Fibroblast of pulmonary artery (primary cell): ENCODE measurements around the gene MYADM.
"Not testable (repeated sequence)": the region's sequence is repeated elsewhere in the genome, so short reads cannot be mapped to it uniquely, and the experiment has no call there.

Experiments
- DNase-seq: peaks from one replicate; pipeline ENCODE4 v3.0.0-alpha.2; 2010; ENCODE audit warnings: low read depth
- H3K4me3 ChIP-seq: replicated peaks from 2 replicates; pipeline ENCODE4 v1.5.1; 2011; ENCODE audit warnings: low read depth, mild to moderate bottlenecking, control low read depth, low read length, moderate library complexity
- TF ChIP-seq, protein P1 (sequence below): IDR thresholded peaks from 2 replicates; pipeline ENCODE4 v1.5.1; 2011; ENCODE audit warnings: mild to moderate bottlenecking, control low read depth, low read length, inconsistent platforms; ENCODE audit errors: missing control alignments

The MYADM gene

GRCh38 chr19:53864308-53864836 lies 3.3 kb upstream of the MYADM start:
- TF ChIP-seq, protein P1, sequence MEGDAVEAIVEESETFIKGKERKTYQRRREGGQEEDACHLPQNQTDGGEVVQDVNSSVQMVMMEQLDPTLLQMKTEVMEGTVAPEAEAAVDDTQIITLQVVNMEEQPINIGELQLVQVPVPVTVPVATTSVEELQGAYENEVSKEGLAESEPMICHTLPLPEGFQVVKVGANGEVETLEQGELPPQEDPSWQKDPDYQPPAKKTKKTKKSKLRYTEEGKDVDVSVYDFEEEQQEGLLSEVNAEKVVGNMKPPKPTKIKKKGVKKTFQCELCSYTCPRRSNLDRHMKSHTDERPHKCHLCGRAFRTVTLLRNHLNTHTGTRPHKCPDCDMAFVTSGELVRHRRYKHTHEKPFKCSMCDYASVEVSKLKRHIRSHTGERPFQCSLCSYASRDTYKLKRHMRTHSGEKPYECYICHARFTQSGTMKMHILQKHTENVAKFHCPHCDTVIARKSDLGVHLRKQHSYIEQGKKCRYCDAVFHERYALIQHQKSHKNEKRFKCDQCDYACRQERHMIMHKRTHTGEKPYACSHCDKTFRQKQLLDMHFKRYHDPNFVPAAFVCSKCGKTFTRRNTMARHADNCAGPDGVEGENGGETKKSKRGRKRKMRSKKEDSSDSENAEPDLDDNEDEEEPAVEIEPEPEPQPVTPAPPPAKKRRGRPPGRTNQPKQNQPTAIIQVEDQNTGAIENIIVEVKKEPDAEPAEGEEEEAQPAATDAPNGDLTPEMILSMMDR: no peak
- no peak for DNase-seq
- no peak overlapping the region for H3K4me3 ChIP-seq

- peak overlapping the region; percentile 48 for H3K4me3 ChIP-seq
- TF ChIP-seq, protein P1: no peak
- DNase-seq: no peak
Measured at GRCh38 chr19:53865523-53865917, 2.2 kb upstream of the MYADM start.

DNA sequence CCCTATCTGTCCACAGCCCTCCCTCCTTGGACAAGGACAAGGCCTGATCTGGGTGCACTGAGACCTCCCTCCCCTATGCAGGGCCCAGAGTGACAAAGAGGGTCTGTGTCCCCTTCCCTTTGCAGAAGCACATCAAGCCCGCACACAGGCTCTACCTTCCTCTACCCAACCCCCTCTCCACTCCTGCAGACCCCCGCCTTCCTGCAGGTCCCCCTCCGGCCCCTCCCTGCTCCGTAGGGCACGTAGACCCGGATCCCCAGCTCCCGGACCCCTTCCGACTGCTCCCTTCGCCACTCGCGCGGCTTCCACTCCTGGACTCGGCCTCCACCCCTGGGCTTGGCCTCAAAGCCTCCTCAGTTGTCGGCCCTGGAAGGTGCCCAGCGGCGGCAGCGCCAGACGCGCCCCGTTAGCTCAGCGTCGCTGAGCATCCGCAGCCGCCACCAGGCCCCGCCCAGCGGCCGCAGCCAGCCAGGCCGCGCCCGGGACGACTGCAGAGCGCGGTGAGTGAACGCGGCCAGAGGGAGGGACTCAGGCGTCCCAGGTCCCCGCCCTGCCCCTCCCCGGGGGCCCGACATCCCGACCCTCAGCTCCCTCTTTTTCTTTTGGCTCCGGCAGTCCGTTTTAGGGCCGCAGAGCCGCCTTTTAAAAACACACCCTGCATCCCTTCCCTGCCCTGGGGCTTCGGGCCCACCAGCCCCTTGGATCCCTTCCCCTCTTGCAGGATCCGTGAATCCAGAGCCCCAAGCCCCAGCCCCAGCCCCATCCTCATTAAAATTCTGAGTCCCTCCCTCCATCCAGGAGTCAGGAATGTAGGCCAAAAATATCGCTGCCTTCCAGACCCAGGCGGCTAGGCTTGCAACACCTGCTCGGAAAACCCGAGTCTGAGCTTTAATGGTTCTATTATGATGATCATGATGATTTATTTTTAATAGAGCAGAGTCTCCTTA lies 1.5 kb upstream of the MYADM start:
- TF ChIP-seq, protein P1: no peak
- H3K4me3 ChIP-seq: peak overlapping the region; percentile 48
- peak; percentile 63 for DNase-seq

GRCh38 chr19:53866865-53867224 lies 838 bp upstream of the MYADM start:
- DNase-seq: no peak
- TF ChIP-seq, protein P1: no peak
- H3K4me3 ChIP-seq: peak overlapping the region; percentile 48

DNA sequence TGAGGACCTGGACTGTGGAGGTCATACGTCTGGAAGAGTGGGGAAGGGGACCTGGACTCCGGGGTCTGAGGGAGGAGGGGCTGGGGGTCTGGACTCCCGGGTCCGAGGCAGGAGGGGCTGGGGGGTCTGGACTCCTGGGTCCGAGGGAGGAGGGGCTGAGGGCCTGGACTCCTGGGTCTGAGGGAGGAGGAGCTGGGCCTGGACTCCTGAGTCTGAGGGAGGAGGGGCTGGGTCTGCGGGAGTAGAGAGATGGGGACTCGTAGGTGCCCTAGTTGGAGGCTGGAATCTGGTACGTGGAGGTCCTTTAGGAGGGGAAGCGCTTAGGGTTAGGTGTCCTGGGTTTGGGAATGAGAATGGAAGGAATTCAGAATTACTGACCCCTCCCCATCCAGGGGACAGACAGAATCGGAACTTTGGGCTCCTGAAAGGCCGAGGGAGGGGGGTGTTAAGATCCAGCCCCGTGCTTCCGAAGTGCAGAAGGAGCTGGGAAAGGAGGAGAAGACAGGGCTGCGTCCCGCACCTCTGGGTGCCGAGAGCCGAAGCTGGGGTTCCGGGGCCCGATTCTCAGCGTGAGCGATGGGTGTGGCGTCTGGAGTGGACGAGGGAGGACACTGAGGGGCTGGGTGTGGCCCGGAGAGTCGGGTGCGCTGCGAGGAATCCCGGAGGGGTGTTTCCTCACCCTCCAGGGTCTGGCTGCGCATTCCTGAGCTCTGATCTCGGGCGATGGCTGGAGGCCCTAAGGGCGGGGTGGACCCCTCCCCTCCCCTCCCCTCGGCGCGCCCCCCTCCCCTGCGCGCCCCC lies 608 bp downstream of the MYADM start:
- TF ChIP-seq, protein P1: no peak
- H3K4me3 ChIP-seq: peak overlapping the region; percentile 97
- DNase-seq: peak; percentile 69

DNA sequence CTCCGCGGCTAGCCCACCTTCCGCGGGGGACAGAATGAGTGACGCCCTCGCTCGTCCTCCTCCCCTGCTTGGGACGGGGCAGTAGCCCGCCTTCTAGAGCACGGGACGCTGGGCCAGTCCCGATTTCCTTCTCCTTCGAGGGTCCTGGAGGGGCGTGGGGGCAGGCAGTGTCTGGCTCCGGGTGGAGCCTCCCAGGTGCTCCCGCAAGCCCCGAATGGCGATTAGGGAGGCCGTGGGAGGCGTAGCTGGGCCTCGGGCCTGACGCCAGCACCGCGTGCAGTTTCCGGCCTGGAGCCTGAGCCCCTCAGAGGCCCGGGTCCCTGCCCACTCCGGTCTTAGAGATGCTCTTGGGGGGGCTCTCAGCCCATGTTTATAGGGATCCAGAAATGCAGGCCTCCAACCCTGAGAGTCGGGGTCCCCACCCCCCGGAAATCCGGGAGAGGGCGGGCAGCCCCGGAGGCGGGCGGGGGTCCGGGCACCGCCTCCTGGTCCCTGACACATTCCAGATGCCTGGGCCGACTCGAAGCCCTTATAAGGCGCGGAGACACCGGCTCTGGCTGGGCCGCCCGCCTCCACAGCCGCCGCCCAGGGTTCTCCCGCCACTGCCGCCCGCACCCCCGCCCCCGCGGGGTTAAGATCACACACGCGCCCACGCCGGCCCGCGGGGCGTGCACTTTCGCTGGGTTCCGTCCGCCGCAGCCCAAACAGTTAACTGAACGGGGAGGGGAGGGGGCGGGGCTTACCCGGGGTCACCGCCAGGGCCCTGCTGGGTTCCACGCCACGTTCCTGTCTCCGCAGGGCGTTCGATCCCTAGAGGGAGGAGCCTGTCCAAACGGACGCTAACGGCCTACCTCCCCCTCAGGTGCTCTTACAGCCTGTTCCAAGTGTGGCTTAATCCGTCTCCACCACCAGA lies 1.5 kb downstream of the MYADM start:
- peak overlapping the region; percentile 97 for H3K4me3 ChIP-seq
- DNase-seq: peak; percentile 91
- TF ChIP-seq, protein P1: no peak

GRCh38 chr19:53869805-53870484 lies 2.3 kb downstream of the MYADM start:
- peak overlapping the region; percentile 97 for H3K4me3 ChIP-seq
- DNase-seq: not testable (repeated sequence)
